Measurements from ENCODE around the gene IQSEC1. TPM values are rescaled to one million over a fixed set of nuclear protein-coding genes. Genes with fewer than 3 reads are reported as not detected.

IQSEC1 gene
- total RNA-seq, 1 experiment from 2014 or later: 13.3 TPM

GRCh38 chr3:12890610-12891390, 182.4 kb downstream of the IQSEC1 start:
- intact Hi-C loops (cut with micrococcal nuclease; ENCODE audit: unreplicated experiment): loop anchor here (5.0 kb wide), 3 partner anchors 68 to 753 kb away; no protein-coding TSS in a partner anchor

GRCh38 chr3:12886736-12887135, 186.5 kb downstream of the IQSEC1 start:
- DNase-seq: no peak
- no peak overlapping the region for H3K27ac Mint-ChIP-seq (ENCODE audit: unreplicated experiment)
- H3K9me3 Mint-ChIP-seq (ENCODE audit: low read depth, unreplicated experiment): no peaks in the 10 kb centered on the region
- H3K27me3 Mint-ChIP-seq (ENCODE audit: unreplicated experiment): peaks cover 72% of the 10 kb centered on the region
- intact Hi-C loops (cut with micrococcal nuclease; ENCODE audit: unreplicated experiment): loop anchor here (2.0 kb wide), 1 partner anchor 18 kb away; no protein-coding TSS in a partner anchor
- H3K36me3 Mint-ChIP-seq (ENCODE audit: insufficient read depth, unreplicated experiment): no peaks in the 10 kb centered on the region
- H3K4me3 Mint-ChIP-seq (ENCODE audit: low read depth, unreplicated experiment): no peak overlapping the region
- no peak for TF ChIP-seq CTCF (IDR thresholded peaks at IDR 0.05; ENCODE audit: unreplicated experiment)
- BruUV-seq (replicated peaks): no TSS peak
- CTCF ChIA-PET: interaction anchor here (0.6 kb wide), 1 partner anchor 225 kb away, joined by 3 read pairs; no protein-coding TSS in a partner anchor
- peaks cover 3% of the 10 kb centered on the region for H3K4me1 Mint-ChIP-seq (ENCODE audit: low read depth, unreplicated experiment)

More at GRCh38 chr3:12890610-12891390, 182.4 kb downstream of the IQSEC1 start:
- peaks cover 9% of the 10 kb centered on the region for H3K4me1 Mint-ChIP-seq (ENCODE audit: low read depth, unreplicated experiment)
- H3K27me3 Mint-ChIP-seq (ENCODE audit: unreplicated experiment): peaks cover 68% of the 10 kb centered on the region
- CTCF ChIA-PET: interaction anchor here (0.6 to 2.3 kb wide), 4 partner anchors 12 to 301 kb away, joined by 3 to 8 read pairs (median 5); no protein-coding TSS in a partner anchor
- no peak for TF ChIP-seq CTCF (IDR thresholded peaks at IDR 0.05; ENCODE audit: unreplicated experiment)
- no peaks in the 10 kb centered on the region for H3K9me3 Mint-ChIP-seq (ENCODE audit: low read depth, unreplicated experiment)
- H3K36me3 Mint-ChIP-seq (ENCODE audit: insufficient read depth, unreplicated experiment): peaks cover 5% of the 10 kb centered on the region
- no peak for DNase-seq
- H3K4me3 Mint-ChIP-seq (ENCODE audit: low read depth, unreplicated experiment): no peak overlapping the region
- no peak overlapping the region for H3K27ac Mint-ChIP-seq (ENCODE audit: unreplicated experiment)
- BruUV-seq (replicated peaks): no TSS peak

DNA sequence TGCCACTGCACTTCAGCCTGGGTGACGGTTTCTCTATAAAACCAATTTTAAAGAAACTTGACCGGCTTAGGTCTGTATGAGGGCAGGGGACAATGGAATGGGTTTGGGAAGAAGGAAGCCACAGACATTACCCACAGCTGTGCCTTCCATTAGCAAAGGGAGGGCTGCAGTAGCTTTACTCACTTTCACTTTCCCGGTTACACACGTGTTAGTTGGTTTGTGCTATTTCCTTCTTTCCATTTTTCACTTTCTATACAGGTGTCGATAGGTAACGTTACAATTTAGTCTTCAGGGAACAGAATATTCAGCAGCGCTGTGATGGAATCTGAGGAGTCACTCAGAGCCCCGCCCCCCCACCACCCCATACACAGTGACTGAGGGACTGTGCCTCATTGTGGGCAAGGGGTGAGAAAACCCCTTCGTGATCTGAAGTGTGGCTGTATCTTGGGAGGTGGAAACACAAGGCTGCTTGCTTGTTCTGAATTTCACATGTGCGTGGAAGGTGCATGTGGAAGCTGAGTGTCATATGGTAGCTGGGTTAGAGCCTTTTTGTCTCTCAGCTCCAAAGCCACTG, 187.0 kb downstream of the IQSEC1 start:
- DNase-seq: no peak
- no peaks in the 10 kb centered on the region for H3K36me3 Mint-ChIP-seq (ENCODE audit: insufficient read depth, unreplicated experiment)
- intact Hi-C loops (cut with micrococcal nuclease; ENCODE audit: unreplicated experiment): loop anchor here (2.0 kb wide), 1 partner anchor 17 kb away; no protein-coding TSS in a partner anchor
- H3K27ac Mint-ChIP-seq (ENCODE audit: unreplicated experiment): no peak overlapping the region
- H3K4me3 Mint-ChIP-seq (ENCODE audit: low read depth, unreplicated experiment): no peak overlapping the region
- H3K4me1 Mint-ChIP-seq (ENCODE audit: low read depth, unreplicated experiment): no peaks in the 10 kb centered on the region
- TF ChIP-seq CTCF (IDR thresholded peaks at IDR 0.05; ENCODE audit: unreplicated experiment): no peak
- BruUV-seq (replicated peaks): no TSS peak
- H3K27me3 Mint-ChIP-seq (ENCODE audit: unreplicated experiment): peaks cover 71% of the 10 kb centered on the region
- no peaks in the 10 kb centered on the region for H3K9me3 Mint-ChIP-seq (ENCODE audit: low read depth, unreplicated experiment)
- CTCF ChIA-PET: interaction anchor here (0.6 kb wide), 1 partner anchor 224 kb away, joined by 3 read pairs; no protein-coding TSS in a partner anchor

GRCh38 chr3:12885583-12885930, 187.7 kb downstream of the IQSEC1 start:
- H3K27me3 Mint-ChIP-seq (ENCODE audit: unreplicated experiment): peaks cover 70% of the 10 kb centered on the region
- H3K27ac Mint-ChIP-seq (ENCODE audit: unreplicated experiment): no peak overlapping the region
- CTCF ChIA-PET: no interaction called here
- no peak for TF ChIP-seq CTCF (IDR thresholded peaks at IDR 0.05; ENCODE audit: unreplicated experiment)
- intact Hi-C loops (cut with micrococcal nuclease; ENCODE audit: unreplicated experiment): no loop called here
- no TSS peak for BruUV-seq (replicated peaks)
- no peaks in the 10 kb centered on the region for H3K4me1 Mint-ChIP-seq (ENCODE audit: low read depth, unreplicated experiment)
- no peak for DNase-seq
- H3K9me3 Mint-ChIP-seq (ENCODE audit: low read depth, unreplicated experiment): no peaks in the 10 kb centered on the region
- H3K4me3 Mint-ChIP-seq (ENCODE audit: low read depth, unreplicated experiment): no peak overlapping the region
- no peaks in the 10 kb centered on the region for H3K36me3 Mint-ChIP-seq (ENCODE audit: insufficient read depth, unreplicated experiment)
